Cerebellar cortex (tissue), 1 donor: ENCODE measurements around the gene MYO1D.

Experiments used
- DNase-seq: peaks from one replicate; pipeline ENCODE4 v3.0.0-alpha.2; 2015; ENCODE audit warnings: low spot score

Gene MYO1D

GRCh38 chr17:32819035-32819434, 57.9 kb downstream of the MYO1D start:
- DNase-seq: no peak

GRCh38 chr17:32815460-32815859, 61.5 kb downstream of the MYO1D start:
- no peak for DNase-seq

GRCh38 chr17:32814836-32815235, 62.1 kb downstream of the MYO1D start:
- no peak for DNase-seq

GRCh38 chr17:32813021-32813420, 63.9 kb downstream of the MYO1D start:
- DNase-seq: no peak

- DNase-seq: no peak
Measured at GRCh38 chr17:32810690-32811089, 66.2 kb downstream of the MYO1D start.

- no peak for DNase-seq
Measured at GRCh38 chr17:32807577-32807976, 69.3 kb downstream of the MYO1D start.

GRCh38 chr17:32806646-32807045, 70.3 kb downstream of the MYO1D start:
- DNase-seq: no peak

GRCh38 chr17:32805029-32805976, 71.6 kb downstream of the MYO1D start:
- no peak for DNase-seq

- DNase-seq: no peak
Measured at GRCh38 chr17:32803544-32803943, 73.4 kb downstream of the MYO1D start.

GRCh38 chr17:32802306-32802705, 74.6 kb downstream of the MYO1D start:
- DNase-seq: no peak

- DNase-seq: no peak
Measured at GRCh38 chr17:32801641-32802040, 75.3 kb downstream of the MYO1D start.

GRCh38 chr17:32801193-32801592, 75.7 kb downstream of the MYO1D start:
- no peak for DNase-seq

GRCh38 chr17:32798938-32799337, 78.0 kb downstream of the MYO1D start:
- DNase-seq: no peak

- no peak for DNase-seq
Measured at GRCh38 chr17:32795339-32795979, 81.5 kb downstream of the MYO1D start.

- no peak for DNase-seq
Measured at GRCh38 chr17:32794533-32795246, 82.2 kb downstream of the MYO1D start.

- no peak for DNase-seq
Measured at GRCh38 chr17:32793841-32794240, 83.1 kb downstream of the MYO1D start.

GRCh38 chr17:32792207-32792606, 84.7 kb downstream of the MYO1D start:
- no peak for DNase-seq

- no peak for DNase-seq
Measured at GRCh38 chr17:32786169-32786568, 90.8 kb downstream of the MYO1D start.

- peak; percentile 1 for DNase-seq
Measured at GRCh38 chr17:32784113-32784512, 92.8 kb downstream of the MYO1D start.

- DNase-seq: peak; percentile 70
Measured at GRCh38 chr17:32783602-32784001, 93.3 kb downstream of the MYO1D start.

- DNase-seq: no peak
Measured at GRCh38 chr17:32780721-32781120, 96.2 kb downstream of the MYO1D start.

GRCh38 chr17:32777922-32778321, 99.0 kb downstream of the MYO1D start:
- DNase-seq: no peak

GRCh38 chr17:32777436-32777835, 99.5 kb downstream of the MYO1D start:
- DNase-seq: no peak
